H9 (cell line): Measurements from ENCODE around the gene C2orf78. TPM values are rescaled to one million over a fixed set of nuclear protein-coding genes. Genes with fewer than 3 reads are reported as not detected.
A peak's percentile ranks its signal among the peaks of the same experiment; 100 is the strongest.

ENCODE experiments used
- DNase-seq: peaks from one replicate; pipeline ENCODE4 v3.0.0-alpha.2; 2017
- H2AFZ ChIP-seq: one replicate; pipeline ENCODE4 v1.6.1; 2013; ENCODE audit warnings: mild to moderate bottlenecking, low read length, control low read depth, moderate library complexity
- H2AK5ac ChIP-seq: 2 replicates; pipeline ENCODE4 v1.6.1; 2013; ENCODE audit warnings: low read length, control low read depth, mixed read lengths; ENCODE audit not compliant: insufficient read length
- H2BK120ac ChIP-seq: one replicate; pipeline ENCODE4 v1.6.1; 2013; ENCODE audit warnings: low read depth, mild to moderate bottlenecking, low read length, control low read depth, inconsistent platforms; ENCODE audit not compliant: poor library complexity, severe bottlenecking
- H2BK12ac ChIP-seq: 2 replicates; pipeline ENCODE4 v1.6.1; 2013; ENCODE audit warnings: low read length, control low read depth, mixed read lengths, low read depth; ENCODE audit not compliant: insufficient read length
- H2BK15ac ChIP-seq: 2 replicates; pipeline ENCODE4 v1.6.1; 2013; ENCODE audit warnings: low read depth, low read length, control low read depth
- H2BK20ac ChIP-seq: one replicate; pipeline ENCODE4 v1.6.1; 2013; ENCODE audit warnings: low read depth, mild to moderate bottlenecking, low read length, control low read depth, inconsistent platforms; ENCODE audit not compliant: poor library complexity, severe bottlenecking
- H2BK5ac ChIP-seq: 2 replicates; pipeline ENCODE4 v1.6.1; 2013; ENCODE audit warnings: low read length, control low read depth, mixed read lengths; ENCODE audit not compliant: insufficient read length
- H3K14ac ChIP-seq: 2 replicates; pipeline ENCODE4 v1.6.1; 2013; ENCODE audit warnings: low read length, control low read depth; ENCODE audit not compliant: insufficient read depth
- H3K18ac ChIP-seq: 2 replicates; pipeline ENCODE4 v1.6.1; 2013; ENCODE audit warnings: low read depth, mild to moderate bottlenecking, mixed read lengths, low read length, control low read depth; ENCODE audit not compliant: insufficient read length
- H3K23ac ChIP-seq: 2 replicates; pipeline ENCODE4 v1.6.1; 2013; ENCODE audit warnings: low read length, control low read depth, mixed read lengths, low read depth; ENCODE audit not compliant: insufficient read length
- H3K23me2 ChIP-seq: 2 replicates; pipeline ENCODE4 v1.6.1; 2013; ENCODE audit warnings: low read depth, mild to moderate bottlenecking, mixed read lengths, low read length, control low read depth; ENCODE audit not compliant: insufficient read length, poor library complexity, severe bottlenecking
- H3K27ac ChIP-seq: 2 replicates; pipeline ENCODE4 v1.5.1; 2013; ENCODE audit warnings: low read length, control low read depth, mixed read lengths, low read depth; ENCODE audit not compliant: insufficient read length
- H3K27me3 ChIP-seq: 2 replicates; pipeline ENCODE4 v1.6.1; 2013; ENCODE audit warnings: low read length, control low read depth, inconsistent platforms; ENCODE audit not compliant: insufficient read depth
- H3K4ac ChIP-seq: 2 replicates; pipeline ENCODE4 v1.6.1; 2013; ENCODE audit warnings: low read depth, mild to moderate bottlenecking, control low read depth, inconsistent platforms, low read length, moderate library complexity
- H3K4me1 ChIP-seq: 2 replicates; pipeline ENCODE4 v1.6.1; 2013; ENCODE audit warnings: low read length, control low read depth, inconsistent platforms; ENCODE audit not compliant: insufficient read depth
- H3K4me2 ChIP-seq: 2 replicates; pipeline ENCODE4 v1.6.1; 2013; ENCODE audit warnings: low read length, control low read depth, mixed read lengths; ENCODE audit not compliant: insufficient read length, insufficient read depth
- H3K56ac ChIP-seq: 2 replicates; pipeline ENCODE4 v1.6.1; 2013; ENCODE audit warnings: low read depth, mild to moderate bottlenecking, mixed read lengths, low read length, control low read depth; ENCODE audit not compliant: insufficient read length
- H3K79me1 ChIP-seq: 2 replicates; pipeline ENCODE4 v1.6.1; 2013; ENCODE audit warnings: low read depth, mild to moderate bottlenecking, moderate library complexity, low read length, control low read depth, inconsistent platforms; ENCODE audit not compliant: insufficient read depth, poor library complexity, severe bottlenecking
- H3K79me2 ChIP-seq: 2 replicates; pipeline ENCODE4 v1.6.1; 2013; ENCODE audit warnings: low read length, control low read depth, inconsistent platforms; ENCODE audit not compliant: insufficient read depth
- H3K9ac ChIP-seq: 2 replicates; pipeline ENCODE4 v1.6.1; 2013; ENCODE audit warnings: low read length, control low read depth, mixed read lengths; ENCODE audit not compliant: insufficient read length; ENCODE audit errors: extremely low read depth
- H3K9me3 ChIP-seq: one replicate; pipeline ENCODE4 v1.6.1; 2013; ENCODE audit warnings: low read depth, low read length, inconsistent platforms; ENCODE audit not compliant: control insufficient read depth
- H3T11ph ChIP-seq: one replicate; pipeline ENCODE4 v1.6.1; 2013; ENCODE audit warnings: mild to moderate bottlenecking, low read length, control low read depth, inconsistent platforms
- H4K20me1 ChIP-seq: one replicate; pipeline ENCODE4 v1.6.1; 2013; ENCODE audit not compliant: control insufficient read depth, insufficient read length, insufficient read depth
- H4K5ac ChIP-seq: 2 replicates; pipeline ENCODE4 v1.6.1; 2013; ENCODE audit warnings: low read depth, mild to moderate bottlenecking, mixed read lengths, low read length, control low read depth; ENCODE audit not compliant: insufficient read length
- H4K8ac ChIP-seq: replicated peaks from 2 replicates; pipeline ENCODE4 v1.6.1; 2013; ENCODE audit warnings: low read length, control low read depth, mixed read lengths, low read depth; ENCODE audit not compliant: insufficient read length
- H4K91ac ChIP-seq: 2 replicates; pipeline ENCODE4 v1.6.1; 2013; ENCODE audit warnings: low read depth, mild to moderate bottlenecking, moderate library complexity, mixed read lengths, low read length, control low read depth; ENCODE audit not compliant: insufficient read length
- H3K27ac Mint-ChIP-seq, 3 experiments: 2 replicates in 2 of 3; 3 replicates in 1 of 3; pipeline ENCODE4 v1.8.0; 2020 to 2021; ENCODE audit warnings: mixed read lengths in 3 of 3, mild to moderate bottlenecking in 1 of 3, moderate library complexity in 1 of 3
- H3K27me3 Mint-ChIP-seq: 2 replicates; pipeline ENCODE4 v1.8.0; 2021; ENCODE audit warnings: low read depth, mild to moderate bottlenecking, moderate library complexity, mixed read lengths
- H3K36me3 Mint-ChIP-seq, 3 experiments: 2 replicates in 2 of 3; 3 replicates in 1 of 3; pipeline ENCODE4 v1.8.0; 2020 to 2021; ENCODE audit warnings: low read depth in 3 of 3, mixed read lengths in 3 of 3; ENCODE audit not compliant: insufficient read depth in 1 of 3
- H3K4me1 Mint-ChIP-seq, 2 experiments: 2 replicates each; pipeline ENCODE4 v1.8.0; 2020; ENCODE audit warnings: mixed read lengths in 2 of 2
- H3K4me3 Mint-ChIP-seq, 2 experiments: 2 replicates in 1 of 2; 3 replicates in 1 of 2; pipeline ENCODE4 v1.8.0; 2020 to 2021; ENCODE audit warnings: mild to moderate bottlenecking in 2 of 2, mixed read lengths in 2 of 2, moderate library complexity in 1 of 2
- H3K9me3 Mint-ChIP-seq, 2 experiments: 2 replicates in 1 of 2; 3 replicates in 1 of 2; pipeline ENCODE4 v1.8.0; 2020; ENCODE audit warnings: mild to moderate bottlenecking in 2 of 2, mixed read lengths in 2 of 2, moderate library complexity in 1 of 2
- WGBS: extraction: QIAGEN DNeasy Blood & Tissue Kit; methylation state at CpG from one replicate; pipeline ENCODE4 v1.1.7; 2013; ENCODE audit warnings: missing lambda C conversion rate, low lambda C conversion rate, mixed read lengths; ENCODE audit not compliant: insufficient read length; ENCODE audit errors: extremely low coverage; 5-methylcytosine and 5-hydroxymethylcytosine counted together
- total RNA-seq: library from RNA; stranded (reverse); gene quantifications from 2 replicates; pipeline ENCODE4 v1.2.1, GENCODE V29; 2021
- TF ChIP-seq, protein P1 (sequence below): fragments of 200-600 bp; sonication (generic); conservative IDR thresholded peaks from 3 replicates; pipeline ENCODE4 v1.8.0; 2021; ENCODE audit warnings: antibody characterized with exemption, mild to moderate bottlenecking

C2orf78 gene
- total RNA-seq, 1 experiment from 2014 or later = 0.09 TPM

DNA sequence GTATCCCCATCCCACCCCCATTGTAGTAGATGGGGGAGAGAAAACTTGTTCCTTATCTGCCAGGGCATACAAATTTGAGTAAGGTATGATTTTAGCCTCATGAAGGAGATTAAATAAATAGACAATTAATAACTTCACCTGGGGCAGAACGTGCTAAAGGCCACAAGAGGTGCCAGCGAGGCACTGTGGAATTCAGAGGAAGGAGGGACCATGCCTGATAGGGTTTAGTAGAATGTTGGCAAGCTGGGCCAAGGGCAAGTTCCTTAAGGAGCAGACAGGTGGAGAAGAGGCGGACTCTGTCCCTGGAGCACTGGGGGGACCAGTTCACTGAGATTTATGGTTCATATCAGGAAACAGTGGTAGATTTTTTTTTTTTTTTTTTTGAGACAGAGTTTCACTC, 67.3 kb downstream of the C2orf78 start:
- no peak overlapping the region for H3K4me3 Mint-ChIP-seq
- H2BK20ac ChIP-seq = no peak overlapping the region
- no peak overlapping the region for H2AK5ac ChIP-seq
- no peaks in the 10 kb centered on the region for H3K79me1 ChIP-seq
- H2BK120ac ChIP-seq = no peak overlapping the region
- no peak overlapping the region for H2AFZ ChIP-seq
- no peak overlapping the region for H3K18ac ChIP-seq
- no peaks in the 10 kb centered on the region for H3K9me3 ChIP-seq
- no peaks in the 10 kb centered on the region for H3K27me3 ChIP-seq
- no peak overlapping the region for H3K14ac ChIP-seq
- no peaks in the 10 kb centered on the region for H3K79me2 ChIP-seq
- H2BK15ac ChIP-seq = no peak overlapping the region
- no peaks in the 10 kb centered on the region for H4K20me1 ChIP-seq
- no peaks in the 10 kb centered on the region for H3K4me1 ChIP-seq
- TF ChIP-seq, protein P1, sequence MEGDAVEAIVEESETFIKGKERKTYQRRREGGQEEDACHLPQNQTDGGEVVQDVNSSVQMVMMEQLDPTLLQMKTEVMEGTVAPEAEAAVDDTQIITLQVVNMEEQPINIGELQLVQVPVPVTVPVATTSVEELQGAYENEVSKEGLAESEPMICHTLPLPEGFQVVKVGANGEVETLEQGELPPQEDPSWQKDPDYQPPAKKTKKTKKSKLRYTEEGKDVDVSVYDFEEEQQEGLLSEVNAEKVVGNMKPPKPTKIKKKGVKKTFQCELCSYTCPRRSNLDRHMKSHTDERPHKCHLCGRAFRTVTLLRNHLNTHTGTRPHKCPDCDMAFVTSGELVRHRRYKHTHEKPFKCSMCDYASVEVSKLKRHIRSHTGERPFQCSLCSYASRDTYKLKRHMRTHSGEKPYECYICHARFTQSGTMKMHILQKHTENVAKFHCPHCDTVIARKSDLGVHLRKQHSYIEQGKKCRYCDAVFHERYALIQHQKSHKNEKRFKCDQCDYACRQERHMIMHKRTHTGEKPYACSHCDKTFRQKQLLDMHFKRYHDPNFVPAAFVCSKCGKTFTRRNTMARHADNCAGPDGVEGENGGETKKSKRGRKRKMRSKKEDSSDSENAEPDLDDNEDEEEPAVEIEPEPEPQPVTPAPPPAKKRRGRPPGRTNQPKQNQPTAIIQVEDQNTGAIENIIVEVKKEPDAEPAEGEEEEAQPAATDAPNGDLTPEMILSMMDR = peak; percentile 62
- no peak overlapping the region for H3K27ac Mint-ChIP-seq
- no peak overlapping the region for H4K91ac ChIP-seq
- no peak overlapping the region for H4K5ac ChIP-seq
- H3K27me3 Mint-ChIP-seq = no peaks in the 10 kb centered on the region
- no peak overlapping the region for H4K8ac ChIP-seq
- no peak overlapping the region for H3K23ac ChIP-seq
- no peak overlapping the region for H3T11ph ChIP-seq
- H3K4me1 Mint-ChIP-seq = no peaks in the 10 kb centered on the region
- no peak overlapping the region for H3K9ac ChIP-seq
- H3K4ac ChIP-seq = no peak overlapping the region
- no peak overlapping the region for H3K27ac ChIP-seq
- no peak overlapping the region for H3K56ac ChIP-seq
- no CpG with 5 or more reads among the region's 3 CpGs for WGBS
- H2BK12ac ChIP-seq = no peak overlapping the region
- no peak overlapping the region for H2BK5ac ChIP-seq
- H3K4me2 ChIP-seq = no peak overlapping the region
- H3K23me2 ChIP-seq = no peaks in the 10 kb centered on the region
- no peaks in the 10 kb centered on the region for H3K9me3 Mint-ChIP-seq
- H3K36me3 Mint-ChIP-seq = peaks cover 26 to 62% (median 59%) of the 10 kb centered on the region in 3 experiments; a peak in 6 of 7 replicates
- DNase-seq = no peak
